Measurements from ENCODE around the gene ADPRH.

The ADPRH gene

DNA sequence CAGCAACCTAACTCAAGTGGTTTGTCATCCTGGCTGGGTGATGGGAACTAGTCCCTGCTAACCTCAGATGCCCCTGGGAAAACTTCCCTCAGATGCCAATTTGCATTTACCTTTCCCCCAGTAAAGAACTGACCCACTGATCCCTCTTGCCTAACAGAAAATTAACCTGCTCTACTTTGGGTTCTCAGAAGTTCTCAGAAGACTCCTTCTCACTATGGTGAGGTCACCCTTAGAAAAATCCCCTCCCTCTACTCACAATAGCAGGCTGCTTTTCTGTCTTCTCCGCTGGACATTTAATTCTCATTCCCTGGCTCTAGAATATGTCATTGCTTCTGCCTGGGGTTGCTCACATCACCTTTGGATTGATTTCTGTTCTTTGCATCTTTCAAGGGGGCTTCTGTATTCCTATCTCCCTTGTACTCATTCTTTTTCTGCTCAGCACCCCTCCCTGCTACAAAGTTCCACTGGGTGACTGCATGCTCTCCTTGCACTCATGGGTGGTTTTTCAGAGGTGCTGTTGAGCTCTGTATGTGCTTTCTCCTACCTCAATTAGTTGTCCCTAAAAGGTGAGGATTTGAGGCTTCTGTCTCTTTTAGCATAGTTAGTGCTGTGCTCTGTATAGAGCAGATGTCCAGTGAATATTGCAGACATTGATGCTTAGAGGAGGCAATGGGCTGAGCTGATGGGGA is 19.3 kb downstream of the ADPRH start:
- DNase-seq = no peak

DNA sequence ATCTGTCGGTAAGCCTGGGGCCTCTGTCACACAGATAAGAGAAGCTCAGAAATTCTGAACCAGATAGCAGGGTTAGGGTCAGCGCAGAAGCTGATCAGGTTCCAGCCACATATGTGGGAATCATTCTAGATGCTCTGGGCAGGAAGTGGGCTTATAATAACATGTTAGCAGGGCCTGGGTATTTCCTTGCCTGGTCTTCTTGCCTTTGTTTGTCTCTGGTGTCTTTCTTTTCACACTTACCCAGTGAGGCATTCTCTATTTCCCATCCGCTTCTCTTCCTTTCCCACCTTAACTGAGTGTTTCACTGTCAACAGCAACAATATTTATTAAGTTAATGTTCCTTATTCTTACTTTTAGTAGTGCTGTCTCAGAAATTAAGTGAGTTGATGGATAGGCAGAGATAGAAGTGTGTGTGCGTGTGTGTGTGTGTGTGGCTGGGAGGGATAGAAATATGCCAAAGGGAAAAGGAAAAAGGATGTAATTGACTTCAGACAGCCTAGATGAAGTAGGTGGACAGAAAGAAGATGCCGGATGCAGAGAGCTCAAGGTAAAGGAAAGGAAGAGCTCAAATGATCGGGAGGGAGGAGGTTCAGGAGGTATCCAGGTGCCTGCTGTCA is 20.4 kb downstream of the ADPRH start:
- no peak for DNase-seq

DNA sequence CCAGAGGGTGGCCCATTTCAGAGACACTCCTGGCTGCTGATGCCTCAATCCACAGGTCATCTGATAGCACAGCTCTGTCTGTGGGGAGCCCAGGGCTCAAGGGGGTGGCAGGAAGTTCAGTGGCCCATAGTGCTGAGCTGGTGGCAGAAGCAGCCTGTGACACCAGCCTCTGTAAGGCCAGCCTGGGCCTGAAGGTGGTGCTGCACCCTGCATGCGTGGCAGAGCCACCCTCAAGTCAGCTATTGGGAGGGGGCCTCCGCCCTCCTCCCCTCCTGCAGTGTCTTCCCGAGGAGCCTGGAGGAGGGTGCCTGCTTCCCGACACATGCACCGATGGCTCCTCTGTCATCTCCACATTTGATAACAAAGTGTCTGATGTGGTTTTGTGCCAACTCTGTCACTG is 21.4 kb downstream of the ADPRH start:
- no peak for DNase-seq

DNA sequence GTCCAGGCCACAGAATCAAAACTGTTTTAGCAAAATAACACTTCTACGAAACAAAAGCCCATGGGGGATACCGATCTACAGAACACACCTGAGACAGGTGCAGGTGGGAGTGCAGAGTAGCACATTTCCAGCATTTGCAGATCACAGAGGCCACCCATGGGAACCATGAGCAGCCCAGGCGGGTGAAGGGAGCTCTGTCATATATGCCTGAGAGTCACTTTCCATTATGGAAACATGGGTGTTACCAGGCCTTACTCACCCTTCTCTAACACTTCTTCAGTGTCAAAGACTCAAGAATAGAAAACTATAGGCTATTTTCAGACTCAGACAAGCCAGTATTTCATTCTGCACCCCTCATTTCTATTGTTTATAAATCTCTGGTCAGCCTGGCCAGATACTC is 21.9 kb downstream of the ADPRH start:
- DNase-seq = no peak

DNA sequence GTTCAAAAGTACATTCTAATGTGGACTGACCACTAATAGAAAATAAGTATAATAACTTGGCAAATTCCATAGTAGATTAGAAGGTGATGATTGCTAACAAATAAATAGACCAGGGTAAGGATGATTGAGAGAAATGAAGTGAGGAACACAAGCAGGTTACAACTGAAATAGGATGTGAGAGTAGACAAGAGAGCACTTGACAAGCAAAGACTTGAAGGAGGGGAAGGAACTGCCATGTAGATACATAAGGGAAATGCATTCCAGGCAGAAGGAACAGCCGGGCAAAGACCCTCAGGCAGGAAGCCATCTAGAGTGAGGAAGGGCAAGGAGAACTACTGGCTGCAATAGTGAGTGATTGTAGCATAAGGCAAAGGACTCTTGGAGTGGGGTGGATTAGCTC is 23.4 kb downstream of the ADPRH start:
- DNase-seq = no peak

DNA sequence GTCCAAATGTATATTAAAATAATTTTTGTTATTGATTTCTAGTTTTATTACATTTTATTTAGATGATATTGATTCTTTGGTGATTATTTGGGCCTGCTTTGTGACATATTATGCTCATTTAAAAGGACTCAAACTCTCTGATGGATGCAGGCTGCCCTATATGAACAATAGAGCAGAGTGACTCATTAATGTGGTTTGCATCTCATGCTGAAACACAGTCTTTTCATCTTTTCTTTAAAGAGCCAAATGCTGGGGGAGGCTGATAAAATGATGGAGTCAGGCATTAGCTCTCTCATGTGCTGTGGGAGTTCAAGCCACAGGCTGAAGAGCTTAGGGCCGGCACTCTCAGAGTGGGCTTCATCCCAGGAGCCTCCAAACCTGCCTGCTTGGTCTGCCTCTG is 25.6 kb downstream of the ADPRH start:
- DNase-seq = no peak

DNA sequence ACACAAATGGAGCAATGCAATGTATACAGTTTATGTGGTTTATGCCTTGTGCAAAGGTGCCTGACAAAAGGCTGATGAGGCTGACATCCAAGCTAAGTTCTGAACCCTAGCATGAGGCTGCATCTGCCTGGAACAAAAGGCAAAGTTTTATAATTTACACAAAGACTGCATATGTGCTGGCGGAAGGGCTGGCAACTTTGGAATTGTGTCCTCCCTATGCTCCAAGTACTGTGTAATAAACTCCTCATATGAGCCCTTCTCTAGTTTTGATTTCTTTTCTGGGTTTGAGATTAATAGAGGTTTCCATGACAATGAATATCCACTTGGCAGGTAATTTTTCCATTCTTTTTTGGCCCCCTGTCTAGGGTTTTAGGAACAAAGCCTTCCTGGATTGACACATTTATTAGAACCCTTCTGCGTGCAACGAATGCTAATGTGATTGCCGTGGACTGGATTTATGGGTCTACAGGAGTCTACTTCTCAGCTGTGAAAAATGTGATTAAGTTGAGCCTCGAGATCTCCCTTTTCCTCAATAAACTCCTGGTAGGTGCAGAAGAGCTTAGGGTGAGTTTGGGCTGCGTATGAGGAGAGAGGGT is 29.2 kb downstream of the ADPRH start:
- no peak for DNase-seq

DNA sequence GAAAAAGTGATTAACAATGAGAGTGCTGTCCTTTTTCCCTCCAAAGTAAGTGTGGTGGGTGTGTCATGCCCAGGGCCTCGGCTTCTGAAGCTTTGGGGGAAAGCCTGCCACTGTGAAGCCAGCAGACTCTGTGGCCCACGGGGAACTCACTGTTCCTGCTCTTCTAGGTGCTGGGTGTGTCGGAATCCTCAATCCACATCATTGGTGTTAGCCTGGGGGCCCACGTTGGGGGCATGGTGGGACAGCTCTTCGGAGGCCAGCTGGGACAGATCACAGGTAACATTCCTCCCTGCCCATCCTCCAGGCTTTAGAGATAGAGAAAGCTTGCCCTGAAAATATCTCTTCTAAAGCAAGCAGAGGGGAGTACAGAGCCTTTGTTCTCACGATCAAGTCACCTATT is 30.0 kb downstream of the ADPRH start:
- DNase-seq = no peak

DNA sequence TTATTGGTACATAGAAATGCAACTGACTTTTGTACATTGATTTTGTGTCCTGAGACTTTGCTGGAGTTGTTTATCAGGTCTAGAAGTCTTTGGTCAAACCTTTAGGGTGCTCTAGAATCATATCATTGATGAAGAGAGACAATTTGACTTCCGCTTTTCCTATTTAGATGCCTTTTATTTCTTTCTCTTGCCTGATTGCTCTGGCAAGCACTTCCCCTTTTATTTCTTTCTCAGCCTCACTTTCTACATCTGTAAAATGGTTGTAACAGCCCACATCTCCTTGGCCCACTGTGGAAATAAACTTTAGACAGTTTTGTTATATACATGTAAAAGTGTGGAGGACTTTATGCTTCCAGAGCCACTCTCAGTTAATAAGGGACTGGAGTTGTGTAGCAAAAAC is 32.4 kb downstream of the ADPRH start:
- no peak for DNase-seq

DNA sequence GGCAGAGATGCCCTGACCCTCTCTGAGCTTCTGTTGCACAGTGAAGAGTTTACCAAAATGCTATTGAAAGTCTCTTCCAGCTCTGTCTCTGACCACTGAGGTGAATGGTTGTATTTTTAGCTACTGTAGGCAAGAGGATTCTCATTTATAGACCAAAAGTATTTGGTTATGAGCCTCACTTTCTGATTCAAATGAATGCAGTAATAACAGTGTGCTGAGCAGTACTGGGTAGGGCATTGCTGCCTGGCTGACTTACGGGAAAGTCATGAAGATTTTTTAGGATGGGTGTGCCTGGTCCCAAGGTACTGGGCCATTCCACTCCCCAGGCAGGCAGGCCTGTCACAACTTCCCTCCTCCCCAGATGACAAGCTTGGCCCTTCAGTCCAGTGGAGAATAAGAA is 33.9 kb downstream of the ADPRH start:
- no peak for DNase-seq

DNA sequence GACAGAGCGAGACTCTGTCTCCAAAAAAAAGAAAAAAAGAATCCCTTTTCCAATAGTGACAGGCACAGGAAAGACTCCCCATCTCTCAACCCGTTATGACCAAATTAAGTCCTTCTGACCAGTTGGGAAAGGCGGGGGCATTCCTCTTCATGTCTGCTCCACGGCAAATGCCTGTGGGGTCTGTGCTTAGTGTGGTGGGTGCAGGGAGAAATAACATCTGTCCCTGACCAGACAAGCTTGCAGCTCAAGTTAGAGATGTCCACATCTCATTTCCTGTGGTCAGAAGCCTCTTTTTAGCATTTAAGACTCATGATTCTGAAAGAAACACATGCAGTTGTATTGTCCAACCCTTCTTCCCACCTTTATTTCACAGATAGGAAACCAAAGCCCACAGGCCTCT is 34.6 kb downstream of the ADPRH start:
- no peak for DNase-seq

DNA sequence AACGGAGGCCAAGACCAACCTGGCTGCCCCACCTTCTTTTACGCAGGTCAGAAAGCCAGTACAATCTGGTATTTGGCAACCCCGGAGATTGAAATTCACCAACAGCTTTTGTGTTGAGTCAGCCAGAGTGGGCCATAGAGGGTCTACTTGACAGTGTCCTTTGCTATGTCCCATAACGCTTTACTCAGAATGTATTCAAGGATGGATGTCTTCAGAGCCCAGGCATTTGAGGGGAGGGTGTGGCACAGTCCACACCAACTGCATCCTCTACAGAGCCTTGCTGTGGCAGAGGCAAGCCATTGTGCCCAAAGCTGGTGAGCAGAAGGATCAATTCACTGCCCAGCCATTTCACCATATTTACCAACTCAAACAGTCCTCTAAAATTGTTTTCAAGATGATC is 36.8 kb downstream of the ADPRH start:
- DNase-seq = no peak

DNA sequence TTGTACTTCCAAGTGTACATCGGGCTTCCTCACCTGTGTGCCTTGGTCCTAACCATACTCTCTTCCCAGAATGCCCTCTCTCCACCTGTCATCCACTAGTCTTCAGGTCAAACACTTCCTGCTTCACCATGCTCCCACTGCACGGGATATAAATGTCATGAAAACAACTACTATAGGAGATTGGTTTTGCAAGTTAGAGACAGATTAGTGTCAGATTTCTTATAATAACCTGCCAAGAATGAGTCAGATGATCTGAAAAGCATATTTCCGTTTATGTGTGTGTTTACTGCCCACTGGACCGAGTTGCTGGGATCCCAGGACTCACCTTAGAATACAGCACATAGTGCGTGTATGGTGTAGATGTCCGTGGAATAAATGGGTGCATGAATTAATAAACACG is 39.8 kb downstream of the ADPRH start:
- no peak for DNase-seq

DNA sequence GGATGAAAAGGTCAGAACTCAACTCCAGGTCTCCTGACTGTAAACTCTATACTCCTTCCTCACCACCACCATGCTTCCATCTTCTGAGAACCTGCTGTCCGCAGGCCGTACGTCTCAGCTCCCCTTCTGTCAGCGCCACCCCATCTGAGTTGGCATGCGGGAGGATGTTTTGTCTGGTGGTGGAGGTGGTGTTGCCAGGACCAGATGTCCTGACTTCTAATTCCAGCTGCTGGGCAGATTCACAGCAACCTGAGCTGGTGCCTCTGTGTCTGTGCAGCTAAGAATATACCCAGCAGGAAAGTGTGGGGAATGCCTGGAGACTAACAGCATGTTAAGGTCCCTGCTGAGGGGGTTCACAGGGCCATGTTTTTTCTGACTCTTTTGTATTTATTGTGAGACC is 41.6 kb downstream of the ADPRH start:
- DNase-seq = no peak

DNA sequence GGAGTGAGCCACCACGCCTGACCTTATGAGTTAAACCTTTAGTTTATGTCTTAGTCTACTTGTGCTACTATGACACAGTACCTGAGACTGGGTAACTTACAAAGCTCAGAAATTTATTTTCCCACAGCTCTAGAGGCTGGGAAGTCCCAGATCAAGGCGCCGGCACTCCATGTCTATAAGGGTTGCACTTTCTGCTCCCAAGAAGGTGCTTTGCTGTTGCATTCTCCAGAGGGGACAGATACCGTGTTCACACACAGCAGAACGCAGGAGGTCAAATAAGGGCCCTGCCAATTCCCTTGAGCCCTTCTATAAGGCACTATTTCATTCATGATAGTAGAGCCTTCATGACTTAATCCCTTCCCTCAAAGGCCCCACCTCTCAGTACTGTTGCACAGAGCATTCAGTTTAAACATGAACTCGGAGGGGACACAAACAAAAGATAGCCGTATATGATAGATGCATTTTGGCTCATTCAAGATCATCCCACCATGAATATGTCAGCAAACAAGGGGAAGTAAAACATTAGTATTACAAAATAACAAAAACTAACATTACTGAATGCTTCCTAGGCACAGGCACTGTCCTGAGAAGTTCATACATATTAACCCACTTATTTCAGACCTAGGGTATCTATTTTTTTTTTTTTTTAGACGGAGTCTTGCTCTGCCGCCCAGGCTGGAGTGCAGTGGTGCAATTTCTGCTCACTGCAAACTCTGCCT is 44.9 kb downstream of the ADPRH start:
- no peak for DNase-seq

DNA sequence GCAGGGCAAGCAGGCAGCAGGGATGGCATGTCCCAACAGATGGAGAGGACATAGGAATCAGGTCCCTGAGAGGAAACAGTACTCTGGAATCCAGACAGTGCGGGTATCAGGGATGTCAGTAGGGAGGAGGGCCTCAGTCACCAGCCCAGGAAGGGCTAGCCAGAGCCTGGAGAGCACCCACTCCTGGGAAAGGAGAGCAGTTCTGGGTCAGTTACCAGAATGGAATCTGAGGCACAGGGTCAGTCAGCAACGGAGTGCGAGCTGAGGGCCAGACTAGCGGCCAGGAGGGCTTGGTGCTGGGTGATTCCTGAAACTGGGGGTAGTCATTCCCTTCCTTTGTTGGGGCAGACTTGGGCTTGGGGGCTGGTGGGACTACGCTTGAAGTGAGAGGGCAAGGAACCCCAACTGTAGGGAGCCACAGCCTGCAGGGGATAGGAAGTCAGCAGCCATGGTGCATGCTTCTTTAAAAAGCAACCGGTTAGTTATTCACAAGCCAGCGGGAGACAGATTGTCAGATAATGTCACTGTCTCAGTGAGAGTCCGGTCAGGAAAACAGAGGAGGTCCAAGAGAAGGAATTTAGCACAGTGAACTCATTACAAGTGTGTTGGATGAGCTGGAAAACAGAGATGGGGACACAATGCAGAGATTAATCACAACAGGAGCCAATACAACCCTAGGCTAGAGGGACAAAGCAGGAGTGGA is 46.3 kb downstream of the ADPRH start:
- no peak for DNase-seq

DNA sequence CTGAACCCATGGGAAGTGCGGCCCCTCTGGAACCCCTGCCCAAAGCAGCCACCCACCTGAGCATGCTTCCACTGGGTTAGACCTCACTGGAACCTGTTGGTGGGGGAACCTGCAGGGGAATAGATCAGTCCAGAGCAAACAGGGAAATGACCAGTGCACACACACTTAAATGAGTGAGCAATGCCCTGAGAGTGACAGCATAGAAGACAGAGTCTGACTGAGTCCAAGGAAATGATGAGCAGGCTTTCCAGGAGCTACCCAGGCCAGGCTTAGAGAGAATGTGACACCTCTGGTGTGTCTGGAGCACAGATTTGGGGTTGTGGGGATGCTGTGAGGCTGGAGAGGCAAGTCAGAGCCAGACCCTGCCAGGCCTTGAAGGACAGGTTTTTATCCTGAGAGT is 46.9 kb downstream of the ADPRH start:
- no peak for DNase-seq

DNA sequence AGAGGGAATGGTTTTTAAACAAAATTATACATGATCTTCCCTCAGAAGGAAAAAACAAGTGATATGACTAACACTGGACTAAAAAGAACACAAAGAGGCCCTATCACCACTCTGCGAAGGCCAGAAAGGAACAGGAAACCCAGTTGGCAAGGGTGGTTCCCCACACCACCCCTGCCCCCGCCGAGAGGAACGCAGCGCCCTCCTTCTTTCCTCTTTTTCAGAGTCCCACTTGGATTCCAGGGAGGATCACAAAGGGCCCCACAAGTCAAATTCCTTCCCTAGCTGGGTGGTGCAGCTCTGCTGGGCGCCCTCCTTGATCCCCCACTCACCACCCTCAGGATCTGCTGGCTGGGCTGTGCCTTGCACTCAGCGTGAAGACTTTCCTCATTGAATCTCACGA is 48.2 kb downstream of the ADPRH start:
- DNase-seq = no peak

DNA sequence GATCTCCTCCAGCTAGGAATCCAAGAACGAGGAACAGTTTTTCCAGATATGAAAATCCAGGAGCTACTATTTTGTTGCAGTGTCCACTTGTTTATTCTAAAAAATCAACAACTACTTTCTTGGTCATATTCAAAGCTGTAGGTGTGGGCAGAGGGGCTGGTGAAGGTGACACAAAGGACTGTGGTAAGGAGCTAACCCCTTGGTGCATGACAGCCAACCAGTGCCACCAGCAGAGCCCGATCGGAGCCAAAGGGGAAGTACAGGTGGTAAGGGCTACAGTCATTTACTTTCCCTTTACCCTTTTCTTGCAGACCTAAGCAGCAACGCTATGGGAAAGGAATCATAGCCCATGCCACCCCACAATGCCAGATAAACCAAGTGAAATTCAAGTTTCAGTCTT is 49.1 kb downstream of the ADPRH start:
- no peak for DNase-seq

DNA sequence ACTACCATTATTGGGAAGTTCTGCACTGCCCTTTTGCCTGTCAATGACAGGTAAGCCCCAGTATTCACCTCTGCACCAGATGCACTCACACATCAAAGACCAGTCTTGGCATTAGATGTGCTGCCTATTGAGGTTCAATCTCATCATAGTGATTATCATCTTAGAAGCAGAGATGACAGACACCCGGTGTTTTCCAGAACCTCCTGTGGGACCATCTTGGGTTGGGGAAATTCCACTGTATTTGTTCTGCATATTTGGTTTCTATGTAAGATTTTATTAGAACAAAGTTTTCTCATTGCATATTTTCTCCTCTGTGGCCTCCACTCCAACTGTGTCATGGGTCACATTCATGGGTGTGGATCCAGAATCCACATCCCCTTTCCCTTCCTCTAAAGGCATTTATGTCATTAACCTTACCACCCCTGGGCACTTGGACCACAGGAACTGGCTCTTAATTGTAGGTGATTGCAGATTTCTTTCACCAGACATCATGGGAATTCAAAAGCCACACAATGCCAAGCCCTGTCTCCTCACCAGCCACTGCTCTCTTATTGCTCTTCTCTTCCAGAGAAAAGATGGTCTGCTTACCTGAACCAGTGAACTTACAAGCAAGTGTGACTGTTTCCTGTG is 49.6 kb downstream of the ADPRH start:
- DNase-seq = no peak

DNA sequence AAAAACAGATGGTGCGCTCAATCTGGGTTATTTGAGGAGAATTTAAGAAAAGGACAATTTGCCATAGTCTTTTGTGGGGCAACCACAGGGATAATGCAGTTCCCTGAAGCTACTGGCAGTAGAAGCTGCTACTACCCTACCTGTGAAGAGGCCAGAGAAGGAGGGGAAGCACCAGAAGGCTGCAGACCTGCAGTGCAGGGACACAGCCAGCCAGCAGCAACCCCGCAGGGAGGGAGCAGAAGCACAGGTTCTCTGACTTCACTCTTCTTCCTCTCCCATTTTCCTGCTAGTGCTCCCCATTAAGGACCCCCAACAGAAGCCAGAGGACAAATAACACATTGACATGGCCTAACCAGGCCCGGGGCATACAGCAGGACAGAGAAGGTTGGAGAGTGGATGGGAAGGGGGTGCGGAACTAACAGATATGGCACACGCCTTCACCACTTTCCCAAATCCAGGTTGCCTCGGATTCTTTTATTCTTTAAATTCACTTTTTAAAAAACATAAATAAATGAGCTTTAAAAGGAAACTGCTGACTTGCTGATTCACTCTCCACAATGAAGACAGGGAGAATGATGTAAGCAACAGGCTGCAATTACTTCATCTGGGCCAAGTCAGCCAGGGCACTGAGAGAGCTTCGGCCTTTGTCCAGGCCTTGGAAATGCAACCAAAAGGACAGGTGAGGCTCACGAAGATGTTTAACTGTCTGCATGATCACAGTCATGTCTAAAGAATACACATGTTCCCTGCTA is 51.0 kb downstream of the ADPRH start:
- DNase-seq = no peak

DNA sequence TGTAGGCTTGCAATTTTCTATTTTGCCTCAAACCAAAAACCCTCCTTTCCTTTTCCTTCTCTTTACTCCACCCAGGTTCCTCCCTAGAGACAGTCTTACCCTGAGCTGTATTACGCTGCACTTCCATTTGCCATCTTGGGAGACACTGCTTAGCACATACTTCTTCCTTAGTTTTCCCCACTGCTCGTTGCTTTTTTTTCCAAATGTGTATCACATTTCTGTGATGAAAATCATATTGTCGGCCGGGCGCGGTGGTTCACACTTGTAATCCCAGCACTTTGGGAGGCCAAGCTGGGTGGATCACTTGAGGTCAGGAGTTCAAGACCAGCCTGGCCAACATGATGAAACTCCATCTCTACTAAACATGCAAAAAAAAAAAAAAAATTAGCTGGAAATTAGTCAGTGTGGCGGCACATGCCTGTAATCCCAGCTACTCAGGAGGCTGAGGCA is 51.6 kb downstream of the ADPRH start:
- DNase-seq = no peak
